Measurements from ENCODE around the gene GPR179. TPM values are rescaled to one million over a fixed set of nuclear protein-coding genes. Genes with fewer than 3 reads are reported as not detected.
"Not testable (repeated sequence)": the region's sequence is repeated elsewhere in the genome, so short reads cannot be mapped to it uniquely, and the experiment has no call there.

Gene GPR179
- total RNA-seq, 1 donor from 2014 or later = not detected

GRCh38 chr17:38320482-38320881 is 23.3 kb downstream of the GPR179 start:
- no peak for TF ChIP-seq CTCF (IDR thresholded peaks at IDR 0.05)
- Mint-ChIP-seq H3K9me3 (ENCODE audit: low read depth) (no peaks in the 10 kb centered on the region), H3K27me3 (ENCODE audit: low read depth) (no peaks in the 10 kb centered on the region), H3K27ac (ENCODE audit: unreplicated experiment) (no peak overlapping the region), H3K36me3 (ENCODE audit: low read depth) (peaks cover 26% of the 10 kb centered on the region), H3K4me1 (ENCODE audit: low read depth) (peaks cover 4% of the 10 kb centered on the region), H3K4me3 (ENCODE audit: unreplicated experiment) (no peak overlapping the region)
- peak; percentile 34 for DNase-seq (ENCODE audit: low spot score)

GRCh38 chr17:38317081-38317480 is 26.7 kb downstream of the GPR179 start:
- no peak for DNase-seq (ENCODE audit: low spot score)
- H3K4me3 Mint-ChIP-seq (ENCODE audit: unreplicated experiment) = no peak overlapping the region
- no peaks in the 10 kb centered on the region for H3K27me3 Mint-ChIP-seq (ENCODE audit: low read depth)
- TF ChIP-seq CTCF (IDR thresholded peaks at IDR 0.05) = no peak
- no peaks in the 10 kb centered on the region for H3K4me1 Mint-ChIP-seq (ENCODE audit: low read depth)
- no peaks in the 10 kb centered on the region for H3K9me3 Mint-ChIP-seq (ENCODE audit: low read depth)
- H3K27ac Mint-ChIP-seq (ENCODE audit: unreplicated experiment) = no peak overlapping the region
- peaks cover 23% of the 10 kb centered on the region for H3K36me3 Mint-ChIP-seq (ENCODE audit: low read depth)

GRCh38 chr17:38315497-38315896 is 28.3 kb downstream of the GPR179 start:
- Mint-ChIP-seq H3K4me3 (ENCODE audit: unreplicated experiment) (no peak overlapping the region), H3K4me1 (ENCODE audit: low read depth) (no peaks in the 10 kb centered on the region), H3K36me3 (ENCODE audit: low read depth) (peaks cover 17% of the 10 kb centered on the region), H3K9me3 (ENCODE audit: low read depth) (no peaks in the 10 kb centered on the region), H3K27me3 (ENCODE audit: low read depth) (no peaks in the 10 kb centered on the region), H3K27ac (ENCODE audit: unreplicated experiment) (no peak overlapping the region)
- no peak for TF ChIP-seq CTCF (IDR thresholded peaks at IDR 0.05)
- no peak for DNase-seq (ENCODE audit: low spot score)

GRCh38 chr17:38296834-38297517 is 46.8 kb downstream of the GPR179 start, which contains the start of gene MRPL45:
TSS of gene MRPL45 (plus strand) at chr17:38297168. CDS start at chr17:38297184, 16 bp downstream.
- H3K36me3 Mint-ChIP-seq (ENCODE audit: low read depth); H3K9me3 Mint-ChIP-seq (ENCODE audit: low read depth); H3K4me1 Mint-ChIP-seq (ENCODE audit: low read depth); H3K27me3 Mint-ChIP-seq (ENCODE audit: low read depth): not testable (repeated sequence)
- H3K27ac Mint-ChIP-seq (ENCODE audit: unreplicated experiment) = peak within 1 kb of the TSS; percentile 99
- peak within 1 kb of the TSS; percentile 97 for H3K4me3 Mint-ChIP-seq (ENCODE audit: unreplicated experiment)
- DNase-seq (ENCODE audit: low spot score) = peak; percentile 99

GRCh38 chr17:38295602-38296365 is 48.0 kb downstream of the GPR179 start:
- not testable (repeated sequence) for DNase-seq (ENCODE audit: low spot score); H3K4me1 Mint-ChIP-seq (ENCODE audit: low read depth); H3K36me3 Mint-ChIP-seq (ENCODE audit: low read depth); H3K27ac Mint-ChIP-seq (ENCODE audit: unreplicated experiment); H3K27me3 Mint-ChIP-seq (ENCODE audit: low read depth); H3K9me3 Mint-ChIP-seq (ENCODE audit: low read depth)
- peak overlapping the region; percentile 16 for H3K4me3 Mint-ChIP-seq (ENCODE audit: unreplicated experiment)

- H3K27me3 Mint-ChIP-seq (ENCODE audit: low read depth); H3K36me3 Mint-ChIP-seq (ENCODE audit: low read depth); H3K27ac Mint-ChIP-seq (ENCODE audit: unreplicated experiment); DNase-seq (ENCODE audit: low spot score); H3K4me3 Mint-ChIP-seq (ENCODE audit: unreplicated experiment); H3K9me3 Mint-ChIP-seq (ENCODE audit: low read depth): not testable (repeated sequence)
- H3K4me1 Mint-ChIP-seq (ENCODE audit: low read depth) = peaks cover 14% of the 10 kb centered on the region
Measured at GRCh38 chr17:38289760-38290159, 54.0 kb downstream of the GPR179 start.

Measured in chondrocyte (in vitro differentiated cells).